ENCODE measurements around the gene CEP350. TPM values are rescaled to one million over a fixed set of nuclear protein-coding genes. Genes with fewer than 3 reads are reported as not detected.
"Not testable (repeated sequence)": the region's sequence is repeated elsewhere in the genome, so short reads cannot be mapped to it uniquely, and the experiment has no call there.

The CEP350 gene
- total RNA-seq, 2 donors from 2014 or later: 51.1 to 73.8 TPM

DNA sequence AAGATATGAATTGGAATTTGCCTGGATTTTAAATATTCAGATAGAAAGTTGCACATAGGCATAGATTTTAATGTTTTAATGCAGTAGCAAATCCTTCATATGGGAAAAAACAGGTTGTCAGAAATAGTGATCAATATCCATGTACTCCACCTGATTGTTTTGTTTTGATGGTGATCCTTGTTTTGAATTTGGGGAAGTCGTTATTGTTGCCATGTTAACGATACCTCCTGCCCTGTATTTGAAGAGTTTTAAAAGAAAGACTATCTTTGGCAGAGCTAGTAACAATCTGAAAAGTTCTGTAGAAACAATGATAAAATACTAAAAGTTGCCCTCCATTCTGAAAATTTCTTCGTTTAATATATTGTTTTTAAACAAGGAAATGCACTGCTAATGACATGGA lies 1.1 kb downstream of the CEP350 start:
- Histone ChIP-seq H3K9me3 (no peaks in the 10 kb centered on the region), H3K4me1 (ENCODE audit: control insufficient read depth in 1 of 2, low read depth in 2 of 2) (peaks cover 19 to 25% of the 10 kb centered on the region in 2 donors), H3K36me3 (no peaks in the 10 kb centered on the region), H3K4me3 (peak overlapping the region; percentile 99), H3K27ac (peak overlapping the region; percentile 89 to 95), H3K27me3 (replicated peaks; ENCODE audit: insufficient read depth) (no peaks in the 10 kb centered on the region)
- DNase-seq (ENCODE audit: low spot score) (no peak), ATAC-seq (ENCODE audit: insufficient number of reproducible peaks, low FRiP score, low read depth) (no peak)
- TF ChIP-seq, protein P1, sequence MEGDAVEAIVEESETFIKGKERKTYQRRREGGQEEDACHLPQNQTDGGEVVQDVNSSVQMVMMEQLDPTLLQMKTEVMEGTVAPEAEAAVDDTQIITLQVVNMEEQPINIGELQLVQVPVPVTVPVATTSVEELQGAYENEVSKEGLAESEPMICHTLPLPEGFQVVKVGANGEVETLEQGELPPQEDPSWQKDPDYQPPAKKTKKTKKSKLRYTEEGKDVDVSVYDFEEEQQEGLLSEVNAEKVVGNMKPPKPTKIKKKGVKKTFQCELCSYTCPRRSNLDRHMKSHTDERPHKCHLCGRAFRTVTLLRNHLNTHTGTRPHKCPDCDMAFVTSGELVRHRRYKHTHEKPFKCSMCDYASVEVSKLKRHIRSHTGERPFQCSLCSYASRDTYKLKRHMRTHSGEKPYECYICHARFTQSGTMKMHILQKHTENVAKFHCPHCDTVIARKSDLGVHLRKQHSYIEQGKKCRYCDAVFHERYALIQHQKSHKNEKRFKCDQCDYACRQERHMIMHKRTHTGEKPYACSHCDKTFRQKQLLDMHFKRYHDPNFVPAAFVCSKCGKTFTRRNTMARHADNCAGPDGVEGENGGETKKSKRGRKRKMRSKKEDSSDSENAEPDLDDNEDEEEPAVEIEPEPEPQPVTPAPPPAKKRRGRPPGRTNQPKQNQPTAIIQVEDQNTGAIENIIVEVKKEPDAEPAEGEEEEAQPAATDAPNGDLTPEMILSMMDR (IDR thresholded peaks at IDR 0.05): no peak

DNA sequence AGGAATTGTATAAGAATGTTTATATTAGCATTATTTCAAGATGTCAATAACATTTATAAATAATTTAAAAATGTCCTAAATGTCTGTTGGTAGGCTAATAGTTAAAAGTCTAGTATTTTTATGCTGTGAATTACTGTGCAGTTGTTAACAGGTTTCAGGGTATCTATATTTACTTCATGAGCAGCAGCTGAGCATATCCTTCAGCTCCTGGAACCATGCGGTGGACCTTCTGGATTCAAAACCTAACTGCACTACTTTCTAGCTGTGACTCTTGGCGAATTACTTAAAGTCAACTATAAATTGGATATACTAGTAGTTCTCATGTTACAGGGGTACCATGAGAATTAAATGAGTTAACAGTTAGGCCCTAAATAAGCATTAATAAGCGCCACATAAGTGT lies 3.7 kb downstream of the CEP350 start:
- no peak overlapping the region for H3K4me3 ChIP-seq
- TF ChIP-seq, protein P1 (IDR thresholded peaks at IDR 0.05): no peak
- no peaks in the 10 kb centered on the region for H3K36me3 ChIP-seq
- no peaks in the 10 kb centered on the region for H3K27me3 ChIP-seq (replicated peaks; ENCODE audit: insufficient read depth)
- H3K27ac ChIP-seq: no peak overlapping the region
- DNase-seq (ENCODE audit: low spot score): no peak
- ATAC-seq (ENCODE audit: insufficient number of reproducible peaks, low FRiP score, low read depth): no peak
- peaks cover 18 to 25% of the 10 kb centered on the region in 2 donors for H3K4me1 ChIP-seq (ENCODE audit: control insufficient read depth in 1 of 2, low read depth in 2 of 2)
- no peaks in the 10 kb centered on the region for H3K9me3 ChIP-seq

DNA sequence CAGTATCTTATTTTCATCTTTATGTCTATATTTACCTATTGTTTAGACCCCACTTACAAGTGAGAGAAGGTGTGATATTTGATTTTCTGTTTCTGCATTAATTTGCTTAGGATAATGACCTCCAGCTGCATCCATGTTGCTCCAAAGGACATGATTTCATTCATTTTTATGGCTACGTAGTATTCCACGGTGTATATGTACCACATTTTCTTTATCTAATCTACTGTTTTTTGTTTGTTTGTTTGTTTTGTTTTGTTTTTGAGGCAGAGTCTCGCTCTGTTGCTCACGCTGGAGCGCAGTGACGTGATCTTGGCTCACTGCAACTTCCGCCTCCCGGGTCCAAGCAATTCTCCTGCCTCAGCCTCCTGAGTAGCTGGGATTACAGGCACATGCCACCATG lies 7.6 kb downstream of the CEP350 start:
- H3K9me3 ChIP-seq; H3K36me3 ChIP-seq; DNase-seq (ENCODE audit: low spot score); H3K4me3 ChIP-seq; ATAC-seq (ENCODE audit: insufficient number of reproducible peaks, low FRiP score, low read depth); H3K27ac ChIP-seq; H3K27me3 ChIP-seq (replicated peaks; ENCODE audit: insufficient read depth): not testable (repeated sequence)
- peaks cover 5 to 27% of the 10 kb centered on the region in 2 donors for H3K4me1 ChIP-seq (ENCODE audit: control insufficient read depth in 1 of 2, low read depth in 2 of 2)

DNA sequence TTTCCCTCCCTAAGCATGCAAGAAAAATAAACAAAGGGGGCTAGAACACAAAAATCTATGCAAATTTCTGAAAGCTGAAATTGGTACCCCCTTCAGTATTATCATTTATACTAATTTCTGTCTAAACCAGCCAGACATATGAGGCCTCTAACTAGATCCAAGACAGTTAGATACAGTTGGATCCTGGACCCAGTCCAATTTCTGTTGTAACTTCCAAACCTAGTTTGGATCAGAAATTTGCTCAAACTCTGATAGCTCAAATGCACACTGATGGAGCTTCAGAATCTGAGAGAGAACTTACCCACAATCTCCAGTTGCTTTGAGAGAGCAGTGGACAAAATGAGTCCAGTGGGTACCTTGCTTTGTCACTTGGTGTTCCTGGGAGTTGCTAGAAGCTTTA lies 11.9 kb downstream of the CEP350 start:
- H3K27ac ChIP-seq: no peak overlapping the region
- no peaks in the 10 kb centered on the region for H3K36me3 ChIP-seq
- no peak for DNase-seq (ENCODE audit: low spot score)
- no peak for ATAC-seq (ENCODE audit: insufficient number of reproducible peaks, low FRiP score, low read depth)
- H3K4me3 ChIP-seq: no peak overlapping the region
- H3K9me3 ChIP-seq: no peaks in the 10 kb centered on the region
- peaks cover 27 to 48% of the 10 kb centered on the region in 2 donors for H3K4me1 ChIP-seq (ENCODE audit: control insufficient read depth in 1 of 2, low read depth in 2 of 2)
- TF ChIP-seq, protein P1 (IDR thresholded peaks at IDR 0.05): no peak
- no peaks in the 10 kb centered on the region for H3K27me3 ChIP-seq (replicated peaks; ENCODE audit: insufficient read depth)

DNA sequence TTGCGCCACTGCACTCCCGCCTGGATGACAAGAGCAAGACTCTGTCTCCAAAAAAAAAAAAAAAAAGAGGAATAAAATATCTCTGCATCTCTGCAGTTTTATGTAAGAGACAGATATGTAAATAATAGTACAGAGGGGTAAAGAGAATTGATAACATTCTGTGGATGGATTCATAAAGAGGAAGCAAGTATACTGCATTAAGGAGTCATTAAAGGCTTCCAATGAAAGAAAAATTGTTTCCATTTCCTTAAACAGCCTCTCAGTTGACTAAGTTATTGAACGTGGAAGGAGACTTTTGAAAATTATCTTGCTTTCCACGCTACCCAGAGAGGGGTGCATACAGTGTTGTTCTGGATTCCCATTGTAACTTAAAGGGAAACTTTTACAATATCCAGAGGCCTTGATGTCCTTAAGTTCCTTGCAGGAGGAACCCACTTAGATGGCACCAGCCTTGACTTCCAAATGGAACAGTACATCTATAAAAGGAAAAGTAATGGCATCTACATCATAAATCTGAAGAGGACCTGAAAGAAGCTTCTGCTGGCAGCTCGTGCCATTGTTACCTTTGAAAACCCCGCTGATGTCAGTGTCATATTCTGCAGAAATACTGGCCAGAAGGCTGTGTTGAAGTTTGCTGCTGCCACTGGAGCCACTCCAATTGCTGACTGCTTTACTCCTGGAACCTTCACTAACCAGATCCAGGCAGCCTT lies 13.8 kb downstream of the CEP350 start:
- Histone ChIP-seq H3K27me3 (replicated peaks; ENCODE audit: insufficient read depth) (no peaks in the 10 kb centered on the region), H3K4me3 (no peak overlapping the region), H3K9me3 (no peaks in the 10 kb centered on the region), H3K36me3 (no peaks in the 10 kb centered on the region), H3K4me1 (ENCODE audit: control insufficient read depth in 1 of 2, low read depth in 2 of 2) (peaks cover 30 to 59% of the 10 kb centered on the region in 2 donors), H3K27ac (peak overlapping the region; percentile 53)
- ATAC-seq (ENCODE audit: insufficient number of reproducible peaks, low FRiP score, low read depth): no peak
- TF ChIP-seq, protein P1 (IDR thresholded peaks at IDR 0.05): no peak
- DNase-seq (ENCODE audit: low spot score): no peak

All from thoracic aorta (tissue), 2 donors.